Smooth muscle cell of bladder (primary cell): ENCODE measurements around the gene ZNF776. TPM values are rescaled to one million over a fixed set of nuclear protein-coding genes. Genes with fewer than 3 reads are reported as not detected.

ENCODE experiments used
- total RNA-seq: library from RNA; depleted of rRNA; stranded (reverse); fragments of >200 nt; gene quantifications from 2 replicates; pipeline ENCODE4 v1.2.3, GENCODE V29; 2014

Gene ZNF776
- 11.2 and 14.1 TPM in 2 replicates for total RNA-seq

GRCh38 chr19:57746580-57747471 is at the start of gene ZNF776:
ZNF776 (plus strand) TSS chr19:57746815; CDS start chr19:57747059, 244 bp downstream.

GRCh38 chr19:57708641-57709361 is 37.8 kb upstream of the ZNF776 start, which contains the start of gene ZNF154:
ZNF154 (minus strand) TSS chr19:57709204; CDS start chr19:57708971, 233 bp downstream.

GRCh38 chr19:57769345-57770131 is 22.9 kb downstream of the ZNF776 start, which contains the start of gene ZNF586:
ZNF586 (plus strand) TSS chr19:57769676; CDS start chr19:57769843, 167 bp downstream.

Other genes with a start within 250 kb of the ZNF776 start
- gene ZNF773, start 246.9 kb upstream of the ZNF776 start, total RNA-seq: 14.8 and 27.3 TPM in 2 replicates
- gene ZNF549, start 219.5 kb upstream of the ZNF776 start, total RNA-seq: 4.7 and 4.9 TPM in 2 replicates
- gene ZNF550, start 187.0 kb upstream of the ZNF776 start, total RNA-seq: 7.3 and 7.8 TPM in 2 replicates
- gene ZNF416, start 167.9 kb upstream of the ZNF776 start, total RNA-seq: 4.7 and 5.0 TPM in 2 replicates
- gene ZIK1, start 162.7 kb upstream of the ZNF776 start, total RNA-seq: 5.4 and 5.5 TPM in 2 replicates
- gene ZNF530, start 146.9 kb upstream of the ZNF776 start, total RNA-seq: 1.6 and 2.6 TPM in 2 replicates
- 15.5 and 18.8 TPM in 2 replicates for gene ZNF134, start 132.6 kb upstream of the ZNF776 start, total RNA-seq
- 8.0 and 10.2 TPM in 2 replicates for gene ZNF211, start 113.6 kb upstream of the ZNF776 start, total RNA-seq
- gene ZSCAN4, start 77.9 kb upstream of the ZNF776 start, total RNA-seq: not detected in 2 replicates
- 4.0 and 4.3 TPM in 2 replicates for gene ZNF551, start 64.8 kb upstream of the ZNF776 start, total RNA-seq
- gene ZNF154, start 37.6 kb upstream of the ZNF776 start, total RNA-seq: 2.8 and 3.6 TPM in 2 replicates
- gene ZNF671, start 19.2 kb upstream of the ZNF776 start, total RNA-seq: 8.9 and 9.2 TPM in 2 replicates
- 12.6 and 12.7 TPM in 2 replicates for gene ZNF586, start 22.9 kb downstream of the ZNF776 start, total RNA-seq
- gene ZNF552, start 68.1 kb downstream of the ZNF776 start, total RNA-seq: 4.7 and 6.0 TPM in 2 replicates
- 14.6 and 18.1 TPM in 2 replicates for gene ZNF587B, start 83.5 kb downstream of the ZNF776 start, total RNA-seq
- 18.5 and 20.2 TPM in 2 replicates for gene ZNF587, start 103.0 kb downstream of the ZNF776 start, total RNA-seq
- 3.4 and 3.7 TPM in 2 replicates for gene ZNF814, start 142.2 kb downstream of the ZNF776 start, total RNA-seq
- gene ZNF417, start 169.8 kb downstream of the ZNF776 start, total RNA-seq: 14.5 and 16.6 TPM in 2 replicates
- gene ZNF418, start 188.6 kb downstream of the ZNF776 start, total RNA-seq: 5.0 and 6.3 TPM in 2 replicates
- gene ZNF256, start 200.9 kb downstream of the ZNF776 start, total RNA-seq: 3.6 and 3.8 TPM in 2 replicates
- gene C19orf18, start 227.7 kb downstream of the ZNF776 start, total RNA-seq: 0.14 and 0.18 TPM in 2 replicates